Measurements from ENCODE around the gene SPECC1. TPM values are rescaled to one million over a fixed set of nuclear protein-coding genes. Genes with fewer than 3 reads are reported as not detected.

The SPECC1 gene
- polyA plus RNA-seq, 1 experiment = 13.0 TPM

GRCh38 chr17:20253323-20253722 lies 244.2 kb downstream of the SPECC1 start:
- no peak overlapping the region for H3K4me3 ChIP-seq (ENCODE audit: low read depth, low read length)
- CTCF ChIA-PET = interaction anchor here (0.6 to 0.9 kb wide), 2 partner anchors 9 to 25 kb away, joined by 3 read pairs; no protein-coding TSS in a partner anchor
- TF ChIP-seq CTCF (IDR thresholded peaks at IDR 0.05; ENCODE audit: insufficient read depth, low read depth, low read length) = no peak
- DNase-seq (ENCODE audit: low read depth) = no peak
- no peaks in the 10 kb centered on the region for H3K27me3 ChIP-seq (ENCODE audit: control insufficient read depth, insufficient read depth, low read length)
- POLR2A ChIA-PET = no interaction called here
- H3K36me3 ChIP-seq (ENCODE audit: control insufficient read depth, insufficient read depth, low read length) = no peaks in the 10 kb centered on the region; the same call in 1 of the 2 replicates

- no peak for DNase-seq (ENCODE audit: low read depth)
- POLR2A ChIA-PET = no interaction called here
- Histone ChIP-seq H3K27me3 (ENCODE audit: control insufficient read depth, insufficient read depth, low read length) (no peaks in the 10 kb centered on the region), H3K36me3 (ENCODE audit: control insufficient read depth, insufficient read depth, low read length) (no peaks in the 10 kb centered on the region; the same call in 1 of the 2 replicates), H3K4me3 (ENCODE audit: low read depth, low read length) (no peak overlapping the region)
- no peak for TF ChIP-seq CTCF (IDR thresholded peaks at IDR 0.05; ENCODE audit: insufficient read depth, low read depth, low read length)
- CTCF ChIA-PET = no interaction called here
Measured at GRCh38 chr17:20254541-20254940, 245.4 kb downstream of the SPECC1 start.

GRCh38 chr17:20256144-20256543 lies 247.0 kb downstream of the SPECC1 start:
- DNase-seq (ENCODE audit: low read depth) = no peak

GRCh38 chr17:20257008-20257407 lies 247.8 kb downstream of the SPECC1 start:
- Histone ChIP-seq H3K27me3 (ENCODE audit: control insufficient read depth, insufficient read depth, low read length) (no peaks in the 10 kb centered on the region), H3K36me3 (ENCODE audit: control insufficient read depth, insufficient read depth, low read length) (no peaks in the 10 kb centered on the region; the same call in 1 of the 2 replicates), H3K4me3 (ENCODE audit: low read depth, low read length) (no peak overlapping the region)
- ChIA-PET CTCF (no interaction called here), POLR2A (no interaction called here)
- TF ChIP-seq CTCF (IDR thresholded peaks at IDR 0.05; ENCODE audit: insufficient read depth, low read depth, low read length) = no peak
- no peak for DNase-seq (ENCODE audit: low read depth)

More at GRCh38 chr17:20256144-20256543, 247.0 kb downstream of the SPECC1 start:
- CTCF ChIA-PET = interaction anchor here (0.9 kb wide), 1 partner anchor 29 kb away, joined by 3 read pairs; no protein-coding TSS in a partner anchor
- no peaks in the 10 kb centered on the region for H3K27me3 ChIP-seq (ENCODE audit: control insufficient read depth, insufficient read depth, low read length)
- POLR2A ChIA-PET = no interaction called here
- no peaks in the 10 kb centered on the region; the same call in 1 of the 2 replicates for H3K36me3 ChIP-seq (ENCODE audit: control insufficient read depth, insufficient read depth, low read length)
- TF ChIP-seq CTCF (IDR thresholded peaks at IDR 0.05; ENCODE audit: insufficient read depth, low read depth, low read length) = no peak
- no peak overlapping the region for H3K4me3 ChIP-seq (ENCODE audit: low read depth, low read length)

- Histone ChIP-seq H3K4me3 (ENCODE audit: low read depth, low read length) (no peak overlapping the region), H3K27me3 (ENCODE audit: control insufficient read depth, insufficient read depth, low read length) (no peaks in the 10 kb centered on the region), H3K36me3 (ENCODE audit: control insufficient read depth, insufficient read depth, low read length) (no peaks in the 10 kb centered on the region; the same call in 1 of the 2 replicates)
- ChIA-PET CTCF (interaction anchor here (1.0 kb wide), 1 partner anchor 10 kb away, joined by 3 read pairs; no protein-coding TSS in a partner anchor), POLR2A (no interaction called here)
- DNase-seq (ENCODE audit: low read depth) = no peak
- no peak for TF ChIP-seq CTCF (IDR thresholded peaks at IDR 0.05; ENCODE audit: insufficient read depth, low read depth, low read length)
Measured at GRCh38 chr17:20257798-20258197, 248.6 kb downstream of the SPECC1 start.
